Forelimb muscle (tissue), 1 donor: ENCODE results near the gene CSRP1. TPM values are rescaled to one million over a fixed set of nuclear protein-coding genes. Genes with fewer than 3 reads are reported as not detected.

Experiments
- DNase-seq: peaks from one replicate; pipeline ENCODE4 v3.0.0-alpha.2; 2013; ENCODE audit warnings: low read depth
- polyA plus RNA-seq: library from polyadenylated mRNA; unstranded; fragments of 120-200 nt; gene quantifications from one replicate; pipeline ENCODE4 v1.2.1, GENCODE V29; 2013; ENCODE audit not compliant: insufficient read length

Gene CSRP1
- polyA plus RNA-seq, 1 donor = 28.8 TPM

- peak; percentile 44 for DNase-seq
These were observed 50.2 kb downstream of the CSRP1 start for GRCh38 chr1:201456499-201457309.

GRCh38 chr1:201455098-201455497 lies 51.8 kb downstream of the CSRP1 start:
- DNase-seq = no peak

- no peak for DNase-seq
These were observed 52.3 kb downstream of the CSRP1 start for GRCh38 chr1:201454608-201455007.

GRCh38 chr1:201452866-201453265 lies 54.1 kb downstream of the CSRP1 start:
- no peak for DNase-seq

GRCh38 chr1:201450721-201451291 lies 56.1 kb downstream of the CSRP1 start:
- DNase-seq = no peak

DNA sequence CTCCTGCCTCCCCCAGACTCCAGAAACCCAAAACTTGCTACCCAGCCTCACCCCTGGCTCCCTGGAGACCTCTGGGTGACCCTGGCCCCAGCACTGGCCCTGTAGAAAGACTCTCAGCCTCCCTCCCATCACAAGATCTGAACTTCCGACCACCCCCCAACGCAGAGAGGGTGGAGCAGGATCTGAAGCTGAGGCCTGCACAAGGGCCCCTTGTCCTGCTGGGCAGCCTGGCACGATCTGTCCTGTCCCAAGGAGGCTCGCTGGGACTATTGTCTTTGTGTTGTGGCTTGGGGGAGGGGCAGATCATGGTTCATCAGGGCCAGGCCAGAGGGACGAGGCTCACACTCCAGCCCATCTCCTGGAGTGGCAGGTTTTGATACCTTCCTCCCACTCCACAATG lies 57.9 kb downstream of the CSRP1 start:
- no peak for DNase-seq

DNA sequence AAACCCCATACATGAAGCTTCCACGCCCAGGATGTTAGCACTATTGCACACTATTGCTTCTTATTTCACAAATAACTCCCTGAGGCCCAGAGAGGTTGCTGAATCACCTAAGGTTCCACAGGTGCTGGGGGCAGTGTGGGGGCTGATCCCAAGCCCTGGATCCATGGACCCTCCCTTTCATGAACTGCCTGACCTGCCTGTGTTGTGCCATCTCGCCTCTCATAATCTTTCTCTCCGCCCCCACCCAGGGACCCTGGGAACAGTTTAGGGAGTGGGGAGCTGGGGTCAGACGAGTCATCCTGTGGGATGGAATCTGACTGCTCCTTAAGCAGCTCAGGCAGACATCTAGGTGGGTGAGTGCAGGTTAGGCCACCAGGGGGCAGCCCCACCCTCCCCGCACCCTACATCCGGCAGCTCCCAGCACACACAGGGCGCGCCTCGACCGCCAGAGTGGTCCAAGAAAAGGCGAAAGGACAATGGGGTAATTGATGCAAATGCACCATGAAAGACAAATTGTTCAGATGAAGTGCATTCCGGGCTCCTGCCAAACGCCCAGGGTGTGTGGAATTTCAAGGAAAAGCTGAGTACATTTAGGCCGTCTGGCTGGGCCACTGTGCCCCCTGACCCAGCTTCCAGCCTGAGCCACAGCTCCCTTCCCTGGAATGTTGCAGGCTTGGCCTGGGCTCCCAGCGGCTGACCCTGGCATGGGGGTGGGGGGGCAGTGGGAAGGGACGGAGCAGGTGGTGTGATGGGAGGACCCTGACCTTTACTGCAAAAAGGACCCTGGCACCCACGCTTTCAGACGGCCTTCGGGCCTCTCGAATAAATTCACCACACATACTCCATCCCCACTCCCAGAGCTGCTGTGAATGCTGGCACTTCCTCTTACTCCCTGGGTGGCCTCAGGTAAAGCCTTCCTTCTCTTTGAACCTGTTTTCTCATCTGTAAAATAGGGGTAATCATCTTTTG lies 58.7 kb downstream of the CSRP1 start:
- DNase-seq = no peak

DNA sequence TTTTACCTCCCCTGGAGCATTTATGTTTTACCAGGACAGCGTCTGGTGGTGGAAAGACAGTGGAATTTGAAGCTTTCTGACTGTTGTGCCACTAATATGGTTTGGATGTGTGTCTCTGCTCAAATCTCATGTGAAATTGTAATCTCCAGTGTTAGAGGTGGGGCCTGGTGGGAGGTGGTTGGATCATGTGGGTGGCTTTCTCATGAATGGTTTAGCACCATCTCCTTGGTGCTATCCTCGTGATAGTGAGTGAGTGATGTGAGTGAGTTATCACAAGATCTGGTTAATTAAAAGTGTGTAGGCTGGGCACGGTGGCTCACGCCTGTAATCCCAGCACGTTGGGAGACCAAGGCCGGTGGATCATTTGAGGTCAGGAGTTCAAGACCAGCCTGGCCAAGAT lies 61.6 kb downstream of the CSRP1 start:
- no peak for DNase-seq

GRCh38 chr1:201444792-201445191 lies 62.1 kb downstream of the CSRP1 start:
- no peak for DNase-seq

DNA sequence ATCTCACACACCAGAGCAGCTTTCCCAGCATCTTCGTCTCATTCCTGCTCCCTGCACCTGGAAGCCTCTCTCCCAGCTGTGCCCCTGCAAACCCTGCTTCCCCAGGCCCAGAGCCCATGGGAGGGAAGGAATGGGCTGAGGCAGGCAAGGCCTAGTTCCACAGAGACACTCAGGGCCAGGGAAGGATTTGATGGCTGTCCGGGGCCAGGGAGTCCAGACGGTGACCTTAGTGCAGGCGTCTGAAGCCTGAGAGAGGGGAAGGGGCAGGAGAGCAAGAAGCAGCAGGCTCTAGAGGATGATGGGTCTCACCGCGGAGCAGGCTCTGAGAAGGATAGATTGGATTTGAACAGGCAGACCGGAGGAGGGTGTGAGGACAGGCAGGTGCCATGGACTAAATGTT lies 63.2 kb downstream of the CSRP1 start:
- no peak for DNase-seq

DNA sequence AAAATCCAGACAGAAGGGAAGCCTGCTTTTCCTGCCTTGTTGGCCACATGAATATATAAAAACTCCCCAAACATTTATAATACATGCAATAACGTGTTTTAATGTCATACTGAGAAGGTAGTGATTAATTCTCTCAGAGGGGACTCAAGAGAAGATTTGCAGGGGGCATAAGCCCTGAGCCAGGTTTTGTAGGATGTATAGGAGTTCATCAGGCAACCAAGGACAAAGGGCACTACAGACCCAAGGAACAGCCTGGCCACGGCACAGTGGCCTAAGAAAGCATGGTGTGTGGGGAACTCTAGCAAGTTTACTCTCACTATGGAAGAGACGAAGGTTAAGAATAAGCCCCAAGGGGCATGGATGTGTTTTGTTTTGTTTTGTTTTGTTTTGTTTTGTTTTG lies 70.0 kb downstream of the CSRP1 start:
- DNase-seq = no peak

DNA sequence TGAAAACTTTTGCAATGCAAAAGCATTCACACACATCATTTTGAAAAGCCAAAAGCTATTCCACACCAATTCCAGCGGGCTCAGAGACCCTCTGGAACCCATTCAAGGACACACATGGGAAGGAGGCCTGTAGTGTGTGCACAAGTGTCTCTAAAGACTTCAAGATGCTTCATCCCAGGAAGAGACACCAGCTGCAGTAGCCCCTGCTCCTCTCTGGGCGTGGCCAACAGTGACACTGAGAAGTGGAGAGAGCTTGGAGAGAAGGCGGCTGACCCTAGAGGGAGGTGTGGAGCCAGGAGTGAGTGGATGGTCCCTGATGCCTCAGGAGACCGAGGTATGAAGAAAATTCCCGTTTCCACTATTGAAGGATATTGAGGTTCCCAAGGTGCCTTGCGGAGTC lies 70.5 kb downstream of the CSRP1 start:
- DNase-seq = no peak

DNA sequence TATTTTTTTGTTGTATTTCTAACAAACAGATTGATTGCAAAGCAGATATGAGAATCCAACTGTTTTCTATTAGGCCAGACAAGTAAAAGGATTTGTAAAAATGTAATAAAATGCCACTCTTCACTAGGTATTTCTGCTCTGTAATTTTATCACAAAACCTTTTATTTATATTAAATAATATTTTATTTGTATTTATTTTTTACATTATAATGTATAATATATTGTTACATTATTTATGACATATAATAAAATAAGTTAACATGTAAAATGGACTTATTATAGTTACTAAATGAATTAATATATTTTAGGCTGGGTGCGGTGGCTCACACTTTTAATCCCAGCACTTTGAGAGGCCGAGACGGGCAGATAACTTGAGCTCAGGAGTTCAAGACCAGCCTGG lies 72.7 kb downstream of the CSRP1 start:
- no peak for DNase-seq

- DNase-seq = no peak
These were observed 73.3 kb downstream of the CSRP1 start for GRCh38 chr1:201433609-201434008.

Other genes starting within 250 kb of the CSRP1 start
- 4.6 TPM for gene PKP1, start 223.6 kb downstream of the CSRP1 start, polyA plus RNA-seq
- gene TNNT2, start 129.4 kb downstream of the CSRP1 start, polyA plus RNA-seq = 1,099 TPM
- 11.9 TPM for gene LAD1, start 107.8 kb downstream of the CSRP1 start, polyA plus RNA-seq
- 2,115 TPM for gene TNNI1, start 85.4 kb downstream of the CSRP1 start, polyA plus RNA-seq
- 21.4 TPM for gene PHLDA3, start 37.9 kb downstream of the CSRP1 start, polyA plus RNA-seq
- gene NAV1, start 32.0 kb upstream of the CSRP1 start, polyA plus RNA-seq = 19.6 TPM